LNCAP (cell line): ENCODE results near the gene BBOX1.

Source experiments
- CTCF ChIP-seq: fragments of 450-650 bp; IDR thresholded peaks from 2 replicates; pipeline ENCODE4 v1.5.1; 2017; ENCODE audit warnings: mild to moderate bottlenecking

BBOX1 gene

GRCh38 chr11:27081056-27081455, 40.4 kb downstream of the BBOX1 start:
- TF ChIP-seq CTCF = no peak

GRCh38 chr11:27083241-27083640, 42.6 kb downstream of the BBOX1 start:
- no peak for TF ChIP-seq CTCF

GRCh38 chr11:27083782-27084181, 43.2 kb downstream of the BBOX1 start:
- no peak for TF ChIP-seq CTCF

- no peak for TF ChIP-seq CTCF
Observed at GRCh38 chr11:27084518-27084917, 43.9 kb downstream of the BBOX1 start.

- no peak for TF ChIP-seq CTCF
Observed at GRCh38 chr11:27085111-27085510, 44.5 kb downstream of the BBOX1 start.

- TF ChIP-seq CTCF = no peak
Observed at GRCh38 chr11:27085605-27086004, 45.0 kb downstream of the BBOX1 start.

- TF ChIP-seq CTCF = no peak
Observed at GRCh38 chr11:27087432-27087831, 46.8 kb downstream of the BBOX1 start.

GRCh38 chr11:27088353-27088752, 47.7 kb downstream of the BBOX1 start:
- no peak for TF ChIP-seq CTCF
